NCI-H748 (cell line): ENCODE results near the gene SUFU.

Experiments used
- DNase-seq: peaks from one replicate; lab custom pipeline; 2025; ENCODE audit not compliant: unreplicated experiment; lab: John Stamatoyannopoulos, UW

The SUFU gene

DNA sequence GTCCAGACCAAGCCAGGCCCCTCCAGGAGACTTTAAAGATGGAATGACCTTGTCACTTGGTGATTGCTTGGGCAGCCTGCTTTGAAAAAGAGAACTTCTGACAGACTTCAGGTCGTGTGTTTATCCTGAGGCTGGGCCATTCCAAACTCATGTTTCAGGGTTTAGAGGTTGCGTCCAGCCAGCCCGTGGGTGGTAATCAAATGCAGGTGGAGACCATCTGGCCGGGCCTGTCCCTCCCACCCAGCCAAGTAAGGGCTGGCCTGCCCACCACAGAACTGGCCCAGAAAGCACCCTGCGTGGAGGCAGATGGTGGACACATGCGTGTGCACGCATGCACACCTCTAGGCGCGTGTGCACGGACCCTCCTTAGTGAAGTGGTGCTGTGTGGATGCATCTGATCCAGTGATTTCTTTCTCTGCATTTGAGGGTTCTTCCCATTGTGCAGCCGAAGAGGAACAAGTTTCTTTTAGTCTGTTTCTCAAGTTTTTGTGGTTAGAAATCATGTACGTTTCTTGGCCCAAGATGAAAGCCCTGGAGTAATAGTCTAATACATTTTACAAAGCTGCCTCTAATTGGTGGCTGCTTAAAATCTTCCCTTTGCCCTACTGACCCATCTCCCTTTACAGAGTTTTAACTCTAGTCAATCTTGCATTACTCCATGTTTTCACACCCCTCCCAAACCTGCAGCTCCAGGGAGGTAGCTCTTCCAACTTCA lies 43.0 kb downstream of the SUFU start:
- no peak for DNase-seq

DNA sequence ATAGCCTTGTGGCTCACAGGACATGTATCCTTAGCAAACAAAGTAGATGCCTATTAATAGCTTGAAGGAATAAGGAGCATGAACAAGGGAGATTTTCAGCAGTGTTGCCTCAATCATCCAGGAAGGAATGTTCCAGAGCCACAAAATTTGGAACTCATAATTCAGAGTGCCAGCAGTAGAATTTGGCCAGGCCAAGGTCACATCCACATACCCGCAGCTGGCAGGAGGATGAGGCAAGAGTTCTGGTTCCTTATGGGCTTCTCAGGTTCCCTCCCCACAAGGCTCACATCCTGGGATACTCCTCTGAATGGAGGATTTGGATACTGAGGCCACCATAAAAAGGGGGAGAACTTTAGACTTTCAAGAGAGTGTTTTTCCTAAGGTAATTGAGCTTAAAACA lies 45.8 kb downstream of the SUFU start:
- no peak for DNase-seq

DNA sequence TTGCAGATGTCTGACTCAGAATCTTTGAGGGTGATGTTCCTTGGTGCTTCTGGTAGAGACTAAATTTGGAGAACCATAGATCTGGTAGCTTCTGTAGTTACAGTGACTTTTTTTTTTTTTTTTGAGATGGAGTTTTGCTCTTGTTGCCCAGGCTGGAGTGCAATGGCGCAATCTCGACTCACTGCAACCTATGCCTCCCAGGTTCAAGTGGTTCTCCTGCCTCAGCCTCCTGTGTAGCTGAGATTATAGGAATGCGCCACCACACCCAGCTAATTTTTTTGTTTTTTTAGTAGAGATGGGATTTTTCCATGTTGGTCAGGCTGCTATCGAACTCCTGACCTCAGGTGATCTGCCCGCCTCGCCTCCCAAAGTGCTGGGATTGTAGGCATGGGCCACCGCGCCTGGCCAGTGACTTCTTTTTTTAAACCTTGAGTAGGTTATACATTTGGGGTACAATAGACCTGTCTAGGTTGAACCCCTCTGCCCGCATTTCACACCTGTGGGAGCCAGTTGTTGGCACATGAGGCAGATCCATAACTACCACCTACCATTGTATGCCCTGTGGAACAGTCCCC lies 47.0 kb downstream of the SUFU start:
- DNase-seq = no peak

DNA sequence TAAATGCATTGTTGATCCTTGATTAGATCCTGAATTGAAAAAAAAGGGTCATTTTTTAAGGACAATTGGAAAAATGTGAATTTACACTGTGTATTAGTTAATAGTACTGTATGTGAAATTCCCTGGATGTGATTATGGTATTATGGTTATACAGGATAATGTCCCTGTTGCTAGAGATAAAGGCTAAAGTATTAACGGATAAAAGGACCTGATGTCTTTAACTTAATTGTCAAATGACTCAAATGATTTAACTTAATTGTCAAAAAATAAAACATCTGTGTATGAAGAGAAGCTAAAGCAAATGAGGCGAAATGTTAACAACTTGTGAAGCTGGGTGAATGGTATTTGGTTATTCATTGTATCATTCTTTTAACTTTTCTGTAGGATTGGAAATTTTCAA lies 48.8 kb downstream of the SUFU start:
- DNase-seq = no peak

DNA sequence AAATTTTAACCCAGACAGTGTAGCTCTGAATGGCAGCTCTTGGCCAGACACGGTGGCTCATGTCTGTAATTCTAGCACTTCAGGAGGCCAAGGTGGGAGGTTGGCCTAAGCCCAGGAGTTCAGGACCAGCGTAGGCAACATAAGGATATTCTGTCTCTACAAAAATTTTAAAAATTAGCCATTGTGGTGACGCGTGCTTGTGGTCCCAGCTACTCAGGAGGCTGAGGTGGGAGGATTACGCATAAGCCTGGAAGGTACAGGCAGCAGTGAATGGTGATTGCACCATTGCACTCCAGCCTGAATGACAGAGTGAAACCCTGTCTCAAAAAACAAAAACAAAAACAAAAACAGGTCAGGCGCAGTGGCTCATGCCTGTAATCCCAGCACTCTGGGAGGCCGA lies 50.0 kb downstream of the SUFU start:
- DNase-seq = no peak

DNA sequence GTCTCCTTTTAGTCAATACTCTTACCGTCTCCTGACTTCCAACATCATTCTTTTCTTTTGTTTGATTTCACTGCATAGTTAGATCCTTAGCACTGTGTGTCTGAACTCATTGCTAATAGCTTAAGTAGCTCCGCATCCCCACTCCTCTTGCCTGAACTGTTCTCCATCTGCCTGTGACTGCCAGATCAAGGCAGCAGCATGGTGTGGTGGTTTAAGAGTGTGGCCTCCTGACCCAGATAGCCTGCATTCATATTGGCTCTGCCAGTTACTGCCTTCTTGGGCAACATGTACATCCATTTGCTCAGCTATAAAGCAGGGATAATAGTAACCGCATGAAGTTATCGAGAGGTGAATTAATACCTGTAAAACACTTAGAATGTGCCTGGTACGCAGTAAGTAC lies 50.8 kb downstream of the SUFU start:
- DNase-seq = no peak

DNA sequence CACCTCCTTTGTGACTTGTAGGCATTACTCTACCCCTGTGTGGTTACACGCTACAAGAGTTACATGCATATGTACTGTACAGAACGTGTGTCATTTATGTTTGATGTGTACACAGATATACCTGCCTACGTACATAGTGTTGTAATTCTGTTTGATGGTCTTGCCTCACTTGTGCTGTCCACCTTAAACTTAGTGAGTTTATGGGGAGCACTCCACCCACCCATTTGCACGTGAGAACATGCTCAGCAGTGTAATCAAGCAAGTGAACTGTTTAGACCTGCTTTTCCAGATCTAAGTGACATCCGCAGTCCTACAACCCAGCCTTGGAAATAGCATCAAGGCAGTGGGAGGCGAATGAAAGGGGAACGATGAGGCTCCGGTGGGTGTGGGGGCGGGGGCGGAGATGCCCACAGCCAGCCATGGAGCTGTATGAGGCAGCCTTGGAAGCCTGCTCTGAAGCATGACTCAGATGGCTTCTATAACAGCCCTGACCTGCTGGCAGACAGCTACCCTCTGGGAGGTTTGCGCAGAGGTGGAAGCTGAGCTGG lies 52.1 kb downstream of the SUFU start:
- no peak for DNase-seq

DNA sequence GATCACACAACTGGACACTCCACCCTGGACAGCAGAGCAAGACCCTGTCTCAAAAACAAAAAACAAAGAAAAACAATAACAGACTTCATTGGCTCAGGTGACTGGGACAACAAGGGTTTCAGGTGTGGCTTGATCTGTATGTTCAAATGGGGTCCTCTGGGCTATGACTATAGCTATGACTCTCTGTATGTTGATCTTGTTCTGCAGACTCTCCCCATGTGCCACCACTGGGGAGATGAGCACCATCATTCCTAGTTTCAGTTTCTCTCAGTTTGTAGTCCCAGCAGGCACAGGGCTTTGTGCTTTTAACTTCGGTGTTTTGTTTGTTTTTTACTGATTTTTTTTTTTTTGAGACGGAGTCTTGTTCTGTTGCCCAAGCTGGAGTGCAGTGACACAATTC lies 53.8 kb downstream of the SUFU start:
- no peak for DNase-seq

DNA sequence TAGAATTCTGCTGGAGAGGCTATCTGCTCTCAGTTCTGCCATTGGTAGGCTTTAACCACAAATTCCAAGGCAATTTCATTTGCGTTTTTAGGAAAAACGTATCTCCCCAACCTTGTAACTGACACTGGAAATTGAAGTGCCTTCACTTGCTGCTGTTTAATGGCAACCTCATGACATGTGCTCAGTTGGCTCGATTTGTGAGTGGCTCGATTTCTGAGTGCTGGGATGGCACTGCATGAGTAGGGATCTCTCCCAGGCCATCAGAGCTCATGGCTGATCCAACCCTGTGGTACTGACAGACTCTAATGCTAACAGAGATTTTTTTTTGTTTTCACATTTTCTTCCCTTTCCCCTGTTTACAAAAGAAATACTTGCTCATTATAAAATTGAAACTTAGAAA lies 56.0 kb downstream of the SUFU start:
- DNase-seq = no peak

DNA sequence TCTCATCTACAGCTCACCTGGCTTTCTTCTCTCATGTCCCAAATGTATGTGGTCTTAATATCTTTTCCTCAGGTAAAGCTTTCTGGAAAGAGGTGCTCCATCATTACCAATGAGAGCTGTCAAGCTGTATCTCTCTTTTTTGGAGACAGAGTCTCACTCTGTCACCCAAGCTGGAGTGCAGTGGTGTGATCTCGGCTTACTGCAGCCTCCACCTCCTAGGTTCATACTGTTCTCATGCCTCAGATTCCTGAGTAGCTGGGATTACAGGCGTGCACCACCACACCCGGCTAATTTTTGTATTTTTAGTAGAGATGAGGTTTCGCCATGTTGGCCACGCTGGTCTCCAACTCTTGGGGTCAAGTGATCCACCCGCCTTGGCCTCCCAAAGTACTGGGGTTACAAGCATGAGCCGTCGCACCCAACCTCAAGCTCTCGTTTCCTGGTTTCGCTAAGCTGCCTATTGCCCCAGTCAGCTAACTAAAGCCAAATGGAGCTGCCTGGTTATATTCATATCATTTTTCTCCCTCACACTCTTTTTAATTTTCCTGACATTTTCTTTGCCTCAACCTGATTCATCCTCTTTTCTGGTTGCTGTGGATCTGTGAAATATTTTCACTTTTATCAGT lies 60.5 kb downstream of the SUFU start:
- DNase-seq = no peak

DNA sequence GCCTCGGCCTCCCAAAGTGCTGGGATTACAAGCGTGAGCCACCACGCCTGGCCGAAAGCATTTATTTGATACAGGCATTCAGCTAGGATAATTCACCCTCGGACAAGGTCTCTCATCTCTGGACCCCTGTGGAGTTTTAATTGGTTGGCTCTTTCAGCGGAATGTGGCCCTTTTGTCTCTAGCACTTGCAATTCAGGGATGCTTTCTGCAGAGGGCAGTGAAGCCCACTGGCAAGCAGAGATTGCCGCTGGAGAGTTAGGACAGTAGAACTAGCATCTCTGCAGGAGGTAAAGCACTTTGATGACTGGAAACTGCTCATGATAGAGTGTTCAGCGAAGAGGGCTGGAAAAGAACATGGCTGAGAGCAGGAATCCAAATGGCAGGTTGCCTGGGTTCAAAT lies 62.0 kb downstream of the SUFU start:
- DNase-seq = no peak

DNA sequence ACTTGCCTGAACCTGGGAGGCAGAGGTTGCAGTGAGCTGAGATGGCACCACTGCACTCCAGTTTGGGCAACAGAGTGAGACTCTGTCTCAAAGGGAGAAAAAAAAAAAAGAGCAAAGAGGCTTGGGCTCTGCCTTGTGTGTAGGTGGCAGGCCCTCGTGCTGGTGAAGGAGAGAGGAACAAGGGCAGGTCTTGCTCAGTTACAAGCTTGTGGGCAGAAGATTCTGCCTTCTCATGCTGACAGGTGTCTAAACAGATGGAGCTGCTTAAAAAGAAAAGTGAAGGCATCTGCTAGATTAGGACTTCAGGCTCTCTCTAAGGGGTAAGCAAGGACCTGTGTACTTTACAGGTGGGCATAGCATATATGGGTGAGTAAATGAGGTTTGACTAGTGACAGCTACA lies 75.0 kb downstream of the SUFU start:
- DNase-seq = no peak

DNA sequence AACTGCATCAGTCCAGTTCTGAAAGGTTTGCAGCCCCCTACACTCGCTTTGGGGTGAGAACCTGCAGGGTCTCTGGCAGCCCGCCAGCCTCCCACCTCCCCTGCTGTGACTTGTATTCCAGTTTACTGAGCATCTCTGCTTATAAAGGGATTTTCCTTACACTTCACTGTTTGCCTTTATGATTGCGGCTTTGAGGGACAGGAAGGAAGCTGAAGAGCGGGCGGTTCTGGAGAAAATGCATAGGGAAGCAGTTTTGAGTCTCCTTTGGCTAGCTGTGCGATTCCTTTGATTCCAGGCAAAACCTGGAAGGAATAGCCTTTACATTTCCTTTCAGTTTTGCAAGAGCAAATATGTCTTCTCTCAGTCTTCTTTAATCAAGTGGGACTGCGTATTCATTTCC lies 75.6 kb downstream of the SUFU start:
- DNase-seq = peak; percentile 5

DNA sequence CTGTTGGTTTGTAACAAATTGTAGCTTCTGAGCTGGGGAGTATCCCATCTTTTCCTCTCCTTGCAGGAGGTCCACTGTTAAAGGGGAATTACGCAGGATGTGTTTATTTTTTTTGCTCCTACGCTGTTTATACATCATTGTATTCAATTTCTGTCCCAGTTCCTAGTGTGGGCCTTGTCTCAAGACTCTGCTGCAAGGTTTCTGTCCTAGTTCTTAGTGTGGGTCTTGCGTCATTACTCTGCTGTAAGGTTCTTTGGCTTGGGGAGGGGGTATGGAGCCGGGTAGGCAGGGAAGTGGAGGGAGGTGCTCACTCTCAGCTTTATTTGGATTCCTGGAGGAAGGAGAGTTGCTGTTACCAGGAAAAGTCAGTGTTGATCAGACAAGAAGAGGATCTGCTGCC lies 76.5 kb downstream of the SUFU start:
- DNase-seq = no peak

DNA sequence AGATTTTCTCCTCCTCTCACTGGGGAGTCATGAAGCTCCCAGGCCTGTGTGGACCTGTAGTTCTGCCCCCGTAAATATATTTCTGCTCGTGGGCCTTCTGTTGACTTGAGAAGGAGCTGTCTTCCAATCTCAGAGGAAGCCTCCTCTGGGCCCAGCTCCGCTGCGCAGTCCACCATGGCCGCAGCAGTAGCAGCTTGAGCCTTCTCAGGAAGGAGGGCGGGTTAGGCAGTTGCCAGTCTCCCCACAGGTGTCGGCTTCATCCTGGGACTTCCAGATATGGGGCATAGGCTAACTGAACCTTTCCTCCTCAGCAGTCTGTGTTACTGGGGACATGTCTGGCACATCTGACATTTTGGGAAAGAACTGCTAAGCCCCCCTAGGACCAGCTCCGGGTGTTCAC lies 77.6 kb downstream of the SUFU start:
- DNase-seq = no peak

DNA sequence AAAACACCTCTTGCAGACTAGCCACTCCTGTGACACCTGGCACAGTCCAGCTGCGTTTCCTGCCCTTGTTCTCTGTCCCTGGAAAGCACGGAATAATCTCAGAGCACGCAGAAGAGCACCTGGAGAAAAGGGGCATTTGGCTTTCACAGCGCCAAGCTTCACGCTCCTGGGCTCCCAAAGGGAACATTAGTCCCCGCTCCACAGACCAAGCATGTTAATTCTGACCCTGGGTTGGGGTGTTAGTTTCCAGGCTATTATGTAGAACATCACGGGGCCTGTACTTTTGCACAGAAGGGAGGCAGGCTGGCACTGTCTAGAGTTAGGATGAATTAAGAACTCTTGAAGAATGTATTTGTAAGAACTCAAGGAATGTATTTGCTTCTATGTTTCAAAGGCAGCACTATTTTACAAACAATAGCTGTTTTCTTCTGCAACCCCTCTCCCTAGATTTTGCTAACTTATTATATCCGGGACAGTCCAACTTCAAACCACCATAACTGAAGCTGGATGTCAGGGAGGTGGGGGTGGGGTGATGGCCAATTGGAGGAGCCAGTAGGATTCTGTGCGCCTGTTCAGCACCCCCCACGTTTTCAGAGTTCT lies 78.3 kb downstream of the SUFU start:
- DNase-seq = no peak

DNA sequence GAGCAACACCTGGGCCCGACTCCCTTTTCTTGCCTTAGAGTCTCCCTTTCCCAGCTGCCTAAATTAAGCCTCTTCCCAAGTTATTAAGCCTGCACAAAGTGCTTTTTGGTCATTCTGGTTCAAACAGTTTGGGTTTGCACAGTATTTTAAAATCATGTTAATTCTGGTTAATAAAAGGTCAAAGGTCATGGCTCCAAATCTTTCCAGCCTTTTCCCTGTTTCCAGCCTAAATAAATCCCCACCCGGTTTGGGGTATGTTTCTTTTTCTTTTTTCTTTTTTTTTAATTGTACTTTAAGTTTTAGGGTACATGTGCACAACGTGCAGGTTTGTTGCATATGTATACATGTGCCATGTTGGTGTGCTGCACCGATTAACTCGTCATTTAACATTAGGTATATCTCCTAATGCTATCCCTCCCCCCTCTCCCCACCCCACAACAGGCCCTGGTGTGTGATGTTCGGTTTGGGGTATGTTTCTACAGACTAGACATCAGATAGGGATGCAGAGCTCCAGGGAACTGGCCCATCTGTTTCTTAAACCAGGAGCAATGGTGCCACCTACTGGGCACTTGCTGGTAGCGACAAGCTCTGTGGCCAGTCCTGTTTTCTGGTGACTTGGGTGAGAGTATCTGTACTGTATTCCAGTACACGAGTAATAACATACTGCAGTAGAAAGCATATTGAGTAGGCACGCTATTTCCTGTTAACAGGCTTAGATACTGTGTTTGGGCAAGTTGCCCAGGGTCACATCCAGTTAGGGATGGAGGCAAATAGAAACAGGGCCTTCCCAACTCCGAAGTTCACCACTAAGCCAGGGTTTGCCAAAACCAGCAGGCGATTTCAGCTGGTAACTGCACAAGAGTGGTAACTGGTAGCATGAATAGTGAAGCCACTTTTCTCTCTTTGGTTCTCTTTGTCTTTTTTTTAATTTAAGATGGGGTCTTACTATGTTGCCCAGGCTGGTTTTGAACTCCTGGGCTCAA lies 80.0 kb downstream of the SUFU start:
- DNase-seq = peak; percentile 76

DNA sequence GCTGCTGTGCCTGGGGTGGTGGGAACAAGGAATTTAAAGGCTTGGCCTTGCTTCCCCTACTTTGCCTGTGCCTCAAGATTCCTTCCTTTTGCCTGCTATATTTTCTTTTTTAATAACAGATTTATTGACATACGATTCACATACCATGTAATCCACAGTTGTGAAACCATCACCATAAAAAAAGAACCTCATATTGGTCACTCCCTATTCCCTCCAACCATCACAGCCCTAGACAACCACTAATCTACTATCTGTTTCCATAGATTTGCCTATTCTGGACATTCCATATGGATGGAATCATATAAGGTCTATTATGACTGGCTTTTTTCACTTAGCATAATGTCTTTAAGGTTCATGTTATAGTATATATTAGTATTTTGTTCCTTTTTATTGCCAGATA lies 81.3 kb downstream of the SUFU start:
- no peak for DNase-seq

DNA sequence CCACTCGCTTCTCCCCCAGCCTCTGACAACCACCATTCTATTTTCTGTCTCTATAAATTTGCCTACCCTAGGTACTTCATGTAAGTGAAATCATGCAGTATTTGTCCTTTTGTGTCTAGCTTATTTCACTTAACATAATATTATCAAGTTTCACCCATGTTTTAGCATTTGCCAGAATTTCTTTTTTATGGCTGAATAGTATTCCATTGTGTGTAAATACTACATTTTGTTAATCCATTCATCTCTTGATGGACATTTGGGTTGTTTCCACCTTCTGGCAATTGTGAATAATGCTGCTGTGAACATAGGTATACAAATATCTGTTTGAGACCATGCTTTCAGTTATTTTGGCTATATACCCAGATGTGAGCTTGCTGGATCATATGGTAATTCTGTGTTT lies 83.1 kb downstream of the SUFU start:
- no peak for DNase-seq

DNA sequence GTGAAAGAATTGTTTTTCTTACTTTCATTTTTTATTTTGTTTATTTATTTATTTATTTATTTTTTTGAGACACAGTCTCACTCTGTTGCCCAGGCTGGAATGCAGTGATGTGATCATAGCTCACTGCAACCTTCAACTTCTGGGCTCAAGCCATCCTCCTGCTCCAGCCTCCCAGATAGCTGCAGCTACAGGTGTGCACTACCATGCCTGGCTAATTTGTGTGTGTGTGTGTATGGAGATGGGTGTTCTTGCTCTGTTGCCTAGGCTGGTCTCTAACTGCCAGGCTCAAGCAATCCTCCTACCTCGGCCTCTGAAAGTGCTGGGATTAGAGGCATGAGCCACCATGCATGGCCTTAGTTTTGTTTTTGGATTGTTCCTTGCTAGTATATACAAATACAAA lies 85.1 kb downstream of the SUFU start:
- no peak for DNase-seq
